Astrocyte (in vitro differentiated cells and primary cell): Measurements from ENCODE around the gene ENTREP1. TPM values are rescaled to one million over a fixed set of nuclear protein-coding genes. Genes with fewer than 3 reads are reported as not detected.
A peak's percentile ranks its signal among the peaks of the same experiment; 100 is the strongest.

Experiments
- DNase-seq: peaks from one replicate; pipeline ENCODE4 v3.0.0-alpha.2; 2010; ENCODE audit warnings: low read depth
- FAIRE-seq: peaks from 2 replicates; lab custom pipeline; 2011; peaks lifted over from hg19 to GRCh38; lab: Jason Lieb, UNC
- H2AFZ ChIP-seq: 2 replicates; pipeline ENCODE4 v1.6.0; 2012; ENCODE audit warnings: low read depth, low read length, inconsistent platforms
- H3K27ac ChIP-seq: 2 replicates; pipeline ENCODE4 v1.5.1; 2011; ENCODE audit warnings: low read depth, low read length, inconsistent platforms
- H3K27me3 ChIP-seq: 2 replicates; pipeline ENCODE4 v1.6.0; 2011; ENCODE audit warnings: low read length, inconsistent platforms; ENCODE audit not compliant: insufficient read depth
- H3K36me3 ChIP-seq: 2 replicates; pipeline ENCODE4 v1.5.1; 2011; ENCODE audit warnings: low read length, inconsistent platforms; ENCODE audit not compliant: insufficient read depth
- H3K4me1 ChIP-seq: 2 replicates; pipeline ENCODE4 v1.5.1; 2011; ENCODE audit warnings: low read length, inconsistent platforms; ENCODE audit not compliant: insufficient read depth
- H3K4me2 ChIP-seq: 2 replicates; pipeline ENCODE4 v1.6.0; 2012; ENCODE audit warnings: low read length, inconsistent platforms
- H3K4me3 ChIP-seq: 2 replicates; pipeline ENCODE4 v1.5.1; 2011; ENCODE audit warnings: low read depth, mild to moderate bottlenecking, low read length, inconsistent platforms; ENCODE audit not compliant: insufficient read depth
- H3K79me2 ChIP-seq: 2 replicates; pipeline ENCODE4 v1.6.0; 2012; ENCODE audit warnings: mild to moderate bottlenecking, low read length, inconsistent platforms; ENCODE audit not compliant: insufficient read depth
- H3K9ac ChIP-seq: 2 replicates; pipeline ENCODE4 v1.6.0; 2012; ENCODE audit warnings: mild to moderate bottlenecking, low read length, inconsistent platforms
- H3K9me3 ChIP-seq: 2 replicates; pipeline ENCODE4 v1.5.1; 2012; ENCODE audit warnings: low read depth, mild to moderate bottlenecking, low read length, inconsistent platforms; ENCODE audit not compliant: insufficient read depth
- H4K20me1 ChIP-seq: 2 replicates; pipeline ENCODE4 v1.6.0; 2012; ENCODE audit warnings: low read length, inconsistent platforms; ENCODE audit not compliant: insufficient read depth
- H3K27ac Mint-ChIP-seq: one replicate; pipeline ENCODE4 v1.8.0; 2021; ENCODE audit warnings: mild to moderate bottlenecking, mixed read lengths; ENCODE audit not compliant: unreplicated experiment
- H3K27me3 Mint-ChIP-seq: one replicate; pipeline ENCODE4 v1.8.0; 2021; ENCODE audit warnings: low read depth, mixed read lengths; ENCODE audit not compliant: unreplicated experiment
- H3K36me3 Mint-ChIP-seq: one replicate; pipeline ENCODE4 v1.8.0; 2021; ENCODE audit warnings: low read depth, mixed read lengths; ENCODE audit not compliant: unreplicated experiment
- H3K4me1 Mint-ChIP-seq: one replicate; pipeline ENCODE4 v1.8.0; 2021; ENCODE audit warnings: low read depth, mixed read lengths; ENCODE audit not compliant: unreplicated experiment
- H3K4me3 Mint-ChIP-seq: one replicate; pipeline ENCODE4 v1.8.0; 2021; ENCODE audit warnings: mild to moderate bottlenecking, moderate library complexity, mixed read lengths; ENCODE audit not compliant: unreplicated experiment
- H3K9me3 Mint-ChIP-seq: one replicate; pipeline ENCODE4 v1.8.0; 2021; ENCODE audit warnings: mild to moderate bottlenecking, mixed read lengths; ENCODE audit not compliant: unreplicated experiment
- EZH2 ChIP-seq: IDR thresholded peaks from 2 replicates; pipeline ENCODE4 v1.6.1; 2012; ENCODE audit warnings: mild to moderate bottlenecking, low read length, inconsistent platforms; ENCODE audit not compliant: insufficient read depth
- total RNA-seq: library from RNA; stranded (reverse); gene quantifications from 2 replicates; pipeline ENCODE4 v1.2.1, GENCODE V29; 2021
- TF ChIP-seq, protein P1 (sequence below): IDR thresholded peaks from 2 replicates; pipeline ENCODE4 v1.5.1; 2011; ENCODE audit warnings: low read depth, mild to moderate bottlenecking, inconsistent platforms, low read length, moderate library complexity; ENCODE audit not compliant: insufficient read depth

Gene ENTREP1
- total RNA-seq, 1 donor from 2014 or later = 3.4 TPM

DNA sequence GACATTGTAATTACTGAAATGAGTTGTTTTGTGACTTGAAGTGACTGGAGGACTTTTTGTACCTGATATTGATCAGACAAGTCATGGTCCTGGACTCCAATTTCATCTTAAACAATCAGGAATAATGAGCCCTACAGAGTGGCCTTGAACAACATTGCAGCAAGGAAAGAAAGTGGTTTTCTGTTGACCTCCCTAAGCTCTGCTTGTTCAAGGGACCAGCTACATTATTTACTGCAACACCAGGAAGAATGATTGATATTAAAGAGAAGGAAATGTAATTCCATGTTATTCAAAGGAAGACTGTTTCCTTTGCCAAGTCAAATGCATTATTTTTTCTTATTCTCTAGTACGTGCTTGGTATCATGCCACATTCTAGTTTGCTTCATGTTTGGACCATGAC lies 22.6 kb downstream of the ENTREP1 start:
- no peak overlapping the region for H3K4me3 Mint-ChIP-seq
- no peaks in the 10 kb centered on the region for H3K27me3 ChIP-seq
- H3K4me3 ChIP-seq = no peak overlapping the region
- no peak overlapping the region for H3K27ac ChIP-seq
- DNase-seq (no peak), FAIRE-seq (no peak)
- H3K27me3 Mint-ChIP-seq = no peaks in the 10 kb centered on the region
- no peak overlapping the region for H3K4me2 ChIP-seq
- TF ChIP-seq, protein P1, sequence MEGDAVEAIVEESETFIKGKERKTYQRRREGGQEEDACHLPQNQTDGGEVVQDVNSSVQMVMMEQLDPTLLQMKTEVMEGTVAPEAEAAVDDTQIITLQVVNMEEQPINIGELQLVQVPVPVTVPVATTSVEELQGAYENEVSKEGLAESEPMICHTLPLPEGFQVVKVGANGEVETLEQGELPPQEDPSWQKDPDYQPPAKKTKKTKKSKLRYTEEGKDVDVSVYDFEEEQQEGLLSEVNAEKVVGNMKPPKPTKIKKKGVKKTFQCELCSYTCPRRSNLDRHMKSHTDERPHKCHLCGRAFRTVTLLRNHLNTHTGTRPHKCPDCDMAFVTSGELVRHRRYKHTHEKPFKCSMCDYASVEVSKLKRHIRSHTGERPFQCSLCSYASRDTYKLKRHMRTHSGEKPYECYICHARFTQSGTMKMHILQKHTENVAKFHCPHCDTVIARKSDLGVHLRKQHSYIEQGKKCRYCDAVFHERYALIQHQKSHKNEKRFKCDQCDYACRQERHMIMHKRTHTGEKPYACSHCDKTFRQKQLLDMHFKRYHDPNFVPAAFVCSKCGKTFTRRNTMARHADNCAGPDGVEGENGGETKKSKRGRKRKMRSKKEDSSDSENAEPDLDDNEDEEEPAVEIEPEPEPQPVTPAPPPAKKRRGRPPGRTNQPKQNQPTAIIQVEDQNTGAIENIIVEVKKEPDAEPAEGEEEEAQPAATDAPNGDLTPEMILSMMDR = no peak
- no peak for TF ChIP-seq EZH2
- no peaks in the 10 kb centered on the region for H3K4me1 Mint-ChIP-seq
- peaks cover 3% of the 10 kb centered on the region for H3K9me3 Mint-ChIP-seq
- H3K36me3 Mint-ChIP-seq = no peaks in the 10 kb centered on the region
- H3K9ac ChIP-seq = no peak overlapping the region
- H2AFZ ChIP-seq = peak overlapping the region; percentile 23
- no peaks in the 10 kb centered on the region for H3K79me2 ChIP-seq
- no peak overlapping the region for H3K27ac Mint-ChIP-seq
- no peaks in the 10 kb centered on the region for H3K9me3 ChIP-seq
- no peaks in the 10 kb centered on the region for H3K4me1 ChIP-seq
- no peaks in the 10 kb centered on the region for H3K36me3 ChIP-seq
- H4K20me1 ChIP-seq = no peaks in the 10 kb centered on the region

DNA sequence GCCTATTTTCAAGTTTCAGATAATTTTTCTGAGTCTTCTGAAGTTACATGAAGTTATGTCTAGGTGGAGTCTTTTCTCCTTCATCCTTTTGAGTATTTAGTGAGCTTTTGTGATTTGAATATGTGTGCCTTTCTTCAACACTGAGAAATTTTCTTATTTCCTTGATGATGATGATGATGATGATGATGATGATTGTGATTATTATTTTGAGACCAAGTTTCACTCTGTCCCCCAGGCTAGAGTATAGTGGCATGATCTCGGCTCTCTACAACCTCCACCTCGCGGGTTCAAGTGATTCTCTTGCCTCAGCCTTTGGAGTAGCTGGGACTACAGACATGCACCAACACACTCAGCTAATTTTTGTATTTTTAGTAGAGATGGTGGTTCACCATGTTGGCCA lies 26.2 kb downstream of the ENTREP1 start:
- Histone ChIP-seq H3K4me3 (no peak overlapping the region), H4K20me1 (no peaks in the 10 kb centered on the region), H3K4me1 (no peaks in the 10 kb centered on the region), H3K27me3 (no peaks in the 10 kb centered on the region), H3K79me2 (no peaks in the 10 kb centered on the region), H3K4me2 (no peak overlapping the region), H3K36me3 (no peaks in the 10 kb centered on the region), H2AFZ (no peak overlapping the region), H3K27ac (no peak overlapping the region), H3K9me3 (no peaks in the 10 kb centered on the region), H3K9ac (no peak overlapping the region)
- H3K27me3 Mint-ChIP-seq = no peaks in the 10 kb centered on the region
- no peaks in the 10 kb centered on the region for H3K4me1 Mint-ChIP-seq
- DNase-seq (no peak), FAIRE-seq (no peak)
- TF ChIP-seq EZH2 = no peak
- TF ChIP-seq, protein P1 = no peak
- no peak overlapping the region for H3K4me3 Mint-ChIP-seq
- no peak overlapping the region for H3K27ac Mint-ChIP-seq
- no peaks in the 10 kb centered on the region for H3K36me3 Mint-ChIP-seq
- peaks cover 3% of the 10 kb centered on the region for H3K9me3 Mint-ChIP-seq

DNA sequence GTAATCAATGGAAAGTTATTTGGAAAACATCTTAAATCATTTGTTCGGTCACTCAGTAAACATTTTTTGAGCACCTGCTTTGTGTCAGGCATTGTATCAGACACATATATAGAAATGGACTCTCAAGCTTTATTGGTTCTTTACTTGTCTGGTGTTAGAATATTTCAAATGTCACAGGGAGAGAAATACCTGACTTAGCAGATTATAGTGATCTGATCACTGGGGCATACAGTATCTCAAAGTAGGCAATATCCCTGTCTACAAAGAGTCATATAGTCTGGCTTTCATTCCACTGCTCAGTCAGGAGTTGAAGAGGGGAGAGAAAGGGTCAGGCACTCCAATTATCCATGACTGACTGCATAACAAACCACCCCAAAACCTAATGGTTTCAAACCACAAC lies 30.2 kb downstream of the ENTREP1 start:
- H3K36me3 Mint-ChIP-seq = no peaks in the 10 kb centered on the region
- no peak for FAIRE-seq

More for the DNA sequence above, 30.2 kb downstream of the ENTREP1 start:
- no peaks in the 10 kb centered on the region for H3K36me3 ChIP-seq
- no peaks in the 10 kb centered on the region for H3K27me3 ChIP-seq
- H3K4me1 Mint-ChIP-seq = no peaks in the 10 kb centered on the region
- H3K9ac ChIP-seq = no peak overlapping the region
- no peak overlapping the region for H3K4me2 ChIP-seq
- no peak overlapping the region for H3K4me3 ChIP-seq
- no peak for DNase-seq
- H3K27ac Mint-ChIP-seq = no peak overlapping the region
- no peak for TF ChIP-seq EZH2
- TF ChIP-seq, protein P1 = no peak
- no peaks in the 10 kb centered on the region for H3K4me1 ChIP-seq
- no peak overlapping the region for H3K27ac ChIP-seq
- H3K79me2 ChIP-seq = no peaks in the 10 kb centered on the region
- H2AFZ ChIP-seq = no peak overlapping the region
- H3K4me3 Mint-ChIP-seq = no peak overlapping the region
- H3K9me3 ChIP-seq = no peaks in the 10 kb centered on the region
- no peaks in the 10 kb centered on the region for H4K20me1 ChIP-seq
- H3K9me3 Mint-ChIP-seq = no peaks in the 10 kb centered on the region
- H3K27me3 Mint-ChIP-seq = no peaks in the 10 kb centered on the region
